ENCODE results near the gene UBE2E1. TPM values are rescaled to one million over a fixed set of nuclear protein-coding genes. Genes with fewer than 3 reads are reported as not detected.

The UBE2E1 gene
- 10 to 100 TPM; 80.0 to 89.5 (median 86.9) TPM for total RNA-seq
- total RNA-seq (2013) = 73.1 TPM

DNA sequence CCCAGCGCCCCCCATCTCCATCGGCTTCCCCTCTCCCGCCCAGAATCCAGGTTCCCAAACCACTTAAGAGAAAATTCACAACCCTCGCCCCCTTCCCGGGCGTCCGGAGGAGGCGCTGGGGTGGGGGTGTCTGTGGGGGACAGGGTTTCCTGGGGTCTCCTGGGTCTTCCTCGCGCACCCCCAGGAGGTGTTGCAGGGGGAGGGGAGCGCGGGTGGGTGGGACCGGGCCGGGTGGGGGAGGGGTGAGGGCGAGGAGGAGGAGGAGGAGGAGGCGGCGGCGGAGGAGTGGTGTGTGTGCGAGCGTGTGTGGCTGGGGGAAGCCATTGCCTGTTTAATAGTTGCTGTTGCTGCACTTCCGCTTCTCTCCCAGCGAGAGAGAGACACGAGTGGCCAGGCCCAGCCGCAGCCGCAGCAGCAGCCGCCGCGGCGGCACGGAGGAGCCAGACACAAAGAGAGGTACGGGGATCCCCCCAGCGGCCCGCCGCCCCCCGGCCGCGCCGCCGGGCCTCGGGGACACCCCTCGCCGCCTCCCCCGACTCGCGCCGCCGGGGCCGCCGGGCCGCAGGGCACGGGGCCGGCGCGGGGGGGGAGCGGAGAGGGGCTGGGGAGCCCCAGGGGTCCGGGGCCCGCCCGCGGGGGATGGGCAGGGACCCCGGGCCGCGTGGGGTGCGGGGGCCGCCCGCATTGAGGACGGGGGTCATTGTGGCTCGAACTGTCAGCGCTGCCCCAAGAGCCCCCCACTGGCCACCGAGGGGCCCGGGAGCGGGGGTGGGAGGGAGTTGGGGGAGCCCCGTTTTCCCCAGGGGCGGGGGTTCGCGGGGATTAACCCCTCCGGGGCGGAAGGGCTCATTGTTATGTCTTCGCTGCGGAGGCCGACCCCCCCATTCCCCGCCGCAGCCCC is at the start of gene UBE2E1:
UBE2E1 (plus strand) TSS at position 323 of the 901 bp plus-strand sequence. CDS start 1,315 bp downstream, outside the sequence.
- peak within 1 kb of the TSS; percentile 56 for H3K4me3 ChIP-seq (ENCODE audit: low read length)
- peak; percentile 74 to 90 for DNase-seq
- WGBS (ENCODE audit: insufficient coverage) = under 1% methylated on average over 75 of the region's 82 CpGs
- TF ChIP-seq, protein P1, sequence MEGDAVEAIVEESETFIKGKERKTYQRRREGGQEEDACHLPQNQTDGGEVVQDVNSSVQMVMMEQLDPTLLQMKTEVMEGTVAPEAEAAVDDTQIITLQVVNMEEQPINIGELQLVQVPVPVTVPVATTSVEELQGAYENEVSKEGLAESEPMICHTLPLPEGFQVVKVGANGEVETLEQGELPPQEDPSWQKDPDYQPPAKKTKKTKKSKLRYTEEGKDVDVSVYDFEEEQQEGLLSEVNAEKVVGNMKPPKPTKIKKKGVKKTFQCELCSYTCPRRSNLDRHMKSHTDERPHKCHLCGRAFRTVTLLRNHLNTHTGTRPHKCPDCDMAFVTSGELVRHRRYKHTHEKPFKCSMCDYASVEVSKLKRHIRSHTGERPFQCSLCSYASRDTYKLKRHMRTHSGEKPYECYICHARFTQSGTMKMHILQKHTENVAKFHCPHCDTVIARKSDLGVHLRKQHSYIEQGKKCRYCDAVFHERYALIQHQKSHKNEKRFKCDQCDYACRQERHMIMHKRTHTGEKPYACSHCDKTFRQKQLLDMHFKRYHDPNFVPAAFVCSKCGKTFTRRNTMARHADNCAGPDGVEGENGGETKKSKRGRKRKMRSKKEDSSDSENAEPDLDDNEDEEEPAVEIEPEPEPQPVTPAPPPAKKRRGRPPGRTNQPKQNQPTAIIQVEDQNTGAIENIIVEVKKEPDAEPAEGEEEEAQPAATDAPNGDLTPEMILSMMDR (IDR thresholded peaks at IDR 0.05) = no peak
- no peaks in the 10 kb centered on the region for H3K27me3 ChIP-seq (ENCODE audit: control insufficient read depth, insufficient read depth, low read length)
- intact Hi-C loops (cut with micrococcal nuclease) = loop anchor here (5.0 to 10.0 kb wide), 2 partner anchors 49 to 139 kb away; partner anchors contain the start of gene NR1D2
- Mint-ChIP-seq H3K4me3 (peak within 1 kb of the TSS; percentile 97), H3K27ac (peak within 1 kb of the TSS; percentile 89 to 93), H3K36me3 (no peaks in the 10 kb centered on the region), H3K4me1 (peaks cover 46 to 48% of the 10 kb centered on the region in 2 donors), H3K9me3 (no peaks in the 10 kb centered on the region), H3K27me3 (ENCODE audit: low read depth in 2 of 2) (no peaks in the 10 kb centered on the region)
- ATAC-seq = peak; percentile 78 to 90 (median 90)
- H3K27ac ChIP-seq (ENCODE audit: low read length) = peak within 1 kb of the TSS; percentile 45
- peaks cover 18% of the 10 kb centered on the region for H3K4me1 ChIP-seq (ENCODE audit: control insufficient read depth, insufficient read depth, low read length)
- H3K36me3 ChIP-seq (ENCODE audit: control insufficient read depth, insufficient read depth, low read length) = no peaks in the 10 kb centered on the region
- no peaks in the 10 kb centered on the region for H3K9me3 ChIP-seq (ENCODE audit: control insufficient read depth, insufficient read depth, low read length)

DNA sequence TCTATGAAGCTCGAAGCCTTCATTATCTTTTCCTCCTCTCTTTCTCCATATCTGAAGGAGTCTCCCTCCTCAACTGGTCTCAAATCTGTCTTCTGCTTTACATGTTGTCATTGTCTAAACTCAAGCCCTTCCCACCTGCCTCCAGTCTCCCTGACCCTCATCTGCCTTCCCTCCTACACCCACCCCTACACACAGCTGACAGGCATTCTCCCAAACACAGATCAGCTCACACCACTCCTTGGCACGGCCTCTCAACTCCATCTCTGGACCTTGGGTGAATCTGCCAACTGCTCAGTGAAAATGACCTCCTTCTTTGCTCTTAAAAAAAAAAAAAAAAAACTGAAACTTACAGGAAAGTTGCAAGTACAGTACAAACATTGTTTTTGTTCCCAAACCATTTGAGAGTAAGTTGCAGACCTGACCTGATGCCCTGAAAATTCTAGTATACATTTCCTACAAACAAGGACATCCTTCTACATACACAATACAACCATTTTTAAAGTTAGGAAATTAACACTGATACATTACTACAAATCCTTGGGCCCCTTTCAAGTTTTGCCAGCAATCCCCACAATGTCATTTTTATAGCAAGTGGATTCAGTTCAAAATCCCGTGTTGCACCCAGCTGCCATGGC is 49.4 kb upstream of the UBE2E1 start:
- ATAC-seq (no peak), DNase-seq (no peak)
- H3K9me3 Mint-ChIP-seq = no peaks in the 10 kb centered on the region
- H3K27ac Mint-ChIP-seq = no peak overlapping the region
- no peaks in the 10 kb centered on the region for H3K27me3 Mint-ChIP-seq (ENCODE audit: low read depth in 2 of 2)
- Histone ChIP-seq H3K4me3 (ENCODE audit: low read length) (no peak overlapping the region), H3K4me1 (ENCODE audit: control insufficient read depth, insufficient read depth, low read length) (peaks cover 29% of the 10 kb centered on the region), H3K36me3 (ENCODE audit: control insufficient read depth, insufficient read depth, low read length) (no peaks in the 10 kb centered on the region), H3K27ac (ENCODE audit: low read length) (no peak overlapping the region), H3K27me3 (ENCODE audit: control insufficient read depth, insufficient read depth, low read length) (no peaks in the 10 kb centered on the region), H3K9me3 (ENCODE audit: control insufficient read depth, insufficient read depth, low read length) (no peaks in the 10 kb centered on the region)
- peaks cover 30 to 33% of the 10 kb centered on the region in 2 donors for H3K4me1 Mint-ChIP-seq
- no peak overlapping the region for H3K4me3 Mint-ChIP-seq
- TF ChIP-seq, protein P1 (IDR thresholded peaks at IDR 0.05) = no peak
- 93% methylated on average over 3 of the region's 3 CpGs for WGBS (ENCODE audit: insufficient coverage)
- no peaks in the 10 kb centered on the region for H3K36me3 Mint-ChIP-seq
- intact Hi-C loops (cut with micrococcal nuclease) = loop anchor here (5.0 kb wide), 1 partner anchor 51 kb away; the partner anchor contains the start of gene UBE2E1

DNA sequence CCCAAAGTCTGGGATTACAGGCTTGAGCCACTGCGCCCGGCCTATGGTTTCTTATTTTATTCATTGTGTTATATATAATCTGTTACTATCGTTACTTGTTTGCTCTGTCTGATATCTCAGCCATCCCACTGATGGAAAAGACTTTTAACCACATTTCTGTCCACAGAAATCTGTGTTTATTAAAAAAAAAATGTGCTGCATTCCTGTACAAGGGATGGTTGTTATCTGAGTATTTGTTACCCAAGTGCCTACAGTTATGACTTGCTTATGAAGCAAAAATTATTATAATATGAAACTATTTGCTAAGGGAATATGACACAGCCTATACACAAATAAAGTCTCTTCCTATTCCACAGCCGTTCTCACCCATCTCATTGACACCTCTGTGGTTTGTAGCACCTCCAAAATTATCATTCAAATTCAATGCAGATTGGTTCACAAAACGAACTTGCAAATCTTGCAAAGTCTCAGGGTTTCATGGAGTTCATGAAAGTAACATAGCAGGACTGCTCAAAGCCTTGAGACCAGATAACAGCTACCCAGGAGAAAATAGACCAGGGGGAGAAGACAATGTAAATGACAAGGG is 47.4 kb upstream of the UBE2E1 start:
- Mint-ChIP-seq H3K4me1 (peaks cover 44 to 47% of the 10 kb centered on the region in 2 donors), H3K27ac (peak overlapping the region; percentile 5 to 24), H3K36me3 (no peaks in the 10 kb centered on the region), H3K9me3 (no peaks in the 10 kb centered on the region), H3K27me3 (ENCODE audit: low read depth in 2 of 2) (no peaks in the 10 kb centered on the region), H3K4me3 (peak overlapping the region; percentile 69)
- Histone ChIP-seq H3K4me3 (ENCODE audit: low read length) (no peak overlapping the region), H3K27me3 (ENCODE audit: control insufficient read depth, insufficient read depth, low read length) (no peaks in the 10 kb centered on the region), H3K27ac (ENCODE audit: low read length) (no peak overlapping the region), H3K9me3 (ENCODE audit: control insufficient read depth, insufficient read depth, low read length) (no peaks in the 10 kb centered on the region), H3K4me1 (ENCODE audit: control insufficient read depth, insufficient read depth, low read length) (peaks cover 38% of the 10 kb centered on the region), H3K36me3 (ENCODE audit: control insufficient read depth, insufficient read depth, low read length) (no peaks in the 10 kb centered on the region)
- peak in 1 of 2 donors; percentile 47 for DNase-seq
- intact Hi-C loops (cut with micrococcal nuclease) = loop anchor here (5.0 kb wide), 1 partner anchor 49 kb away; the partner anchor contains the start of gene UBE2E1
- peak; percentile 68 to 81 (median 76) for ATAC-seq
- WGBS (ENCODE audit: insufficient coverage) = 46% methylated on average over 4 of the region's 5 CpGs
- TF ChIP-seq, protein P1 (IDR thresholded peaks at IDR 0.05) = no peak

Data from natural killer cell (primary cell).